GM12872 (cell line): ENCODE measurements around the gene ATP2A3.

ENCODE experiments used
- CTCF ChIP-seq: IDR thresholded peaks from 3 replicates; pipeline ENCODE4 v1.5.1; 2011; ENCODE audit warnings: low read depth, mild to moderate bottlenecking, low read length, moderate library complexity; ENCODE audit not compliant: insufficient read depth

ATP2A3 gene

GRCh38 chr17:3910420-3911270, 53.6 kb downstream of the ATP2A3 start:
- no peak for TF ChIP-seq CTCF

- TF ChIP-seq CTCF = no peak
Measured at GRCh38 chr17:3909257-3909656, 55.0 kb downstream of the ATP2A3 start.

- TF ChIP-seq CTCF = peak; percentile 47; the same call in 2 of the 3 replicates
Measured at GRCh38 chr17:3907483-3908216, 56.6 kb downstream of the ATP2A3 start.

DNA sequence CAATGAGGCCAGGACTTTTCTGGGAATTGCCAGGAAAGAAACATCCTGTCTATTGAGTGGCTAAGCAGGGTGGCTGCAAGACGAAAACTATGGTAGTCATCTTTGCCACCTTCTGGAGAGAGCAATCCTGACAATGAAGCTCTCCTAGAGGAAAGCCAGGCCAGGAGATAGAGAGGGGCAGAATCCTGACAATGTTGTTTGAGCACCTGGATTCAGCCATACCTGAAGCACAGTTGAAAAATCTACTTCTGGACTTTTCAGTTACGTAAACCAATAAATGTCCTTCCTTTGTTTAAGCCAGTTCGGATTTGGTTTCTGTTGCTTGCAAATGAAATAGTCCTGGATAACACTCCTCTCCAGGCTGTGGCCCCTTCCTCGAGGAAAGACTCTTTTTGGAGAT, 57.4 kb downstream of the ATP2A3 start:
- no peak for TF ChIP-seq CTCF

DNA sequence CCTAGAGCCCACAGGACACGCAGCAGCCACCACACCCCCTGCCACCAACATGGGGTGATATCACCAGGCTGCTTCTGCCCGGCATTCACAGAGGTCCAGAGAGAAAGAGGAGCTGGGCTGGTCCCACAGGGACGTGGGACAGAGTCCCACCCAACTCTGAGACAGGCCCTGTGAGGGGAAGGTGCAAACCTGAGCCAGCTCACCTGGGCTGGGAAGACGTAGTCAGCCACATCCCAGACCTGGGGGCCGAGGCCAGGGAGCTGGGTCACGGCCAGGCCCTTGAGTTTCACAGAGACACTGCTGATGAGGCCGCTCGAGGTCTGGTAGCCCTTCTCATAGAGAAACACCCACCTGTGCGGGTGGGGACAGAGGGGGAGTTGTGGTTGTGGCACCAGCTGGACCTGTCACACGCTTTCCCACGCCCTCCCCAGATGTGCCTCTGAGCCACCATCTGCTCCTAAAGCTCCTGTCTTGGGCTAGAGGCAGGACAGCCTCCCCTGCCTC, 59.2 kb downstream of the ATP2A3 start:
- TF ChIP-seq CTCF = no peak

- no peak for TF ChIP-seq CTCF
Measured at GRCh38 chr17:3904501-3904900, 59.7 kb downstream of the ATP2A3 start.

DNA sequence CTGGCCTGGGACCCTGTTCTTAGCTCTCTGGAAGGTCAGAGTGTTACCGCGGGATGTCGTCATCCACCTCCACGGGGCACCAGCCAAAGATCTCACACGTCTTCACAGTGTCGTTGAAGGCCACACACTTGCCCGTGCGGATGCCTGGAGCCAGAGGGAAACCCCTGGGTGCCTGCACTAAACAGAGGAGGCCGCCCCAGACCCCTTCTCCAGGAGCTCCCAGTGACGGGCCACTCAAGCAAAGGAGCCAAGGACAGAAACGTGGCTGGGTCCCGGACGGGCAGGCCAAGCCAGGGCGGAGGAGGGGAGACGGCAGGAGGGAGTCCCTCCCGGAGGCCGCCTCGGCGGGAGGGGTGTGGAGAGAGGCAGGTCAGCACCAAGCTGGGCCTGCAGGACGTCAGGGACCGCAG, 60.4 kb downstream of the ATP2A3 start:
- no peak for TF ChIP-seq CTCF
